ENCODE data around the gene GSTP1.
"Not testable (repeated sequence)": the region's sequence is repeated elsewhere in the genome, so short reads cannot be mapped to it uniquely, and the experiment has no call there.

The GSTP1 gene

GRCh38 chr11:67614730-67615714 is 31.4 kb downstream of the GSTP1 start:
- DNase-seq (ENCODE audit: low read depth), result peak; percentile 64
- TF ChIP-seq CTCF (IDR thresholded peaks at IDR 0.05; ENCODE audit: insufficient read depth, low read depth, low read length, missing control alignments), result peak; percentile 71
- H3K4me3 ChIP-seq (ENCODE audit: low read depth, low read length), result peak overlapping the region; percentile 47

GRCh38 chr11:67615728-67616430 is 32.3 kb downstream of the GSTP1 start:
- TF ChIP-seq CTCF (IDR thresholded peaks at IDR 0.05; ENCODE audit: insufficient read depth, low read depth, low read length, missing control alignments), result no peak
- no peak for DNase-seq (ENCODE audit: low read depth)
- no peak overlapping the region for H3K4me3 ChIP-seq (ENCODE audit: low read depth, low read length)

GRCh38 chr11:67616431-67617242 is 33.0 kb downstream of the GSTP1 start:
- no peak overlapping the region for H3K4me3 ChIP-seq (ENCODE audit: low read depth, low read length)
- no peak for DNase-seq (ENCODE audit: low read depth)
- no peak for TF ChIP-seq CTCF (IDR thresholded peaks at IDR 0.05; ENCODE audit: insufficient read depth, low read depth, low read length, missing control alignments)

GRCh38 chr11:67617243-67617953 is 33.8 kb downstream of the GSTP1 start:
- no peak for TF ChIP-seq CTCF (IDR thresholded peaks at IDR 0.05; ENCODE audit: insufficient read depth, low read depth, low read length, missing control alignments)
- H3K4me3 ChIP-seq (ENCODE audit: low read depth, low read length), result no peak overlapping the region
- no peak for DNase-seq (ENCODE audit: low read depth)

GRCh38 chr11:67618901-67619659 is 35.5 kb downstream of the GSTP1 start:
- not testable (repeated sequence) for H3K4me3 ChIP-seq (ENCODE audit: low read depth, low read length); DNase-seq (ENCODE audit: low read depth)

- DNase-seq (ENCODE audit: low read depth); H3K4me3 ChIP-seq (ENCODE audit: low read depth, low read length): not testable (repeated sequence)
These were observed 36.3 kb downstream of the GSTP1 start for GRCh38 chr11:67619683-67620618.

- DNase-seq (ENCODE audit: low read depth); H3K4me3 ChIP-seq (ENCODE audit: low read depth, low read length): not testable (repeated sequence)
These were observed 37.0 kb downstream of the GSTP1 start for GRCh38 chr11:67620621-67621020.

GRCh38 chr11:67621928-67622327 is 38.3 kb downstream of the GSTP1 start:
- H3K4me3 ChIP-seq (ENCODE audit: low read depth, low read length); DNase-seq (ENCODE audit: low read depth): not testable (repeated sequence)

GRCh38 chr11:67622905-67623304 is 39.3 kb downstream of the GSTP1 start:
- H3K4me3 ChIP-seq (ENCODE audit: low read depth, low read length); DNase-seq (ENCODE audit: low read depth): not testable (repeated sequence)

GRCh38 chr11:67623795-67624194 is 40.2 kb downstream of the GSTP1 start:
- H3K4me3 ChIP-seq (ENCODE audit: low read depth, low read length); DNase-seq (ENCODE audit: low read depth): not testable (repeated sequence)
